Body of pancreas (tissue), 4 donors: Measurements from ENCODE around the gene TOP1.

Source experiments
- CTCF ChIP-seq, 7 experiments: fragments of 450-650 bp in 4 of 7; fragments of 200-600 bp in 3 of 7; sonication (generic) in 3 of 7; IDR thresholded peaks; one replicate each; pipeline ENCODE4 v1.5.1; 2016 to 2019; ENCODE audit warnings: antibody characterized with exemption in 7 of 7
- POLR2A ChIP-seq, 3 donors: fragments of 450-650 bp; IDR thresholded peaks; one replicate each; pipeline ENCODE4 v1.6.1; 2016; ENCODE audit warnings: antibody characterized with exemption in 3 of 3, mild to moderate bottlenecking in 2 of 3

- TF ChIP-seq POLR2A (IDR thresholded peaks at IDR 0.05) (no peak), CTCF (IDR thresholded peaks at IDR 0.05) (no peak)
These were observed 91.3 kb downstream of the TOP1 start for GRCh38 chr20:41119614-41120561.
